GM19372 (cell line): ENCODE results near the gene CELF5.

Source experiments
- ATAC-seq: cut with Tn5 transposase; IDR thresholded peaks from one replicate; pipeline ENCODE4 v1.9.1; 2021; ENCODE audit warnings: mild to moderate bottlenecking, low read depth, moderate library complexity; ENCODE audit not compliant: unreplicated experiment

The CELF5 gene

DNA sequence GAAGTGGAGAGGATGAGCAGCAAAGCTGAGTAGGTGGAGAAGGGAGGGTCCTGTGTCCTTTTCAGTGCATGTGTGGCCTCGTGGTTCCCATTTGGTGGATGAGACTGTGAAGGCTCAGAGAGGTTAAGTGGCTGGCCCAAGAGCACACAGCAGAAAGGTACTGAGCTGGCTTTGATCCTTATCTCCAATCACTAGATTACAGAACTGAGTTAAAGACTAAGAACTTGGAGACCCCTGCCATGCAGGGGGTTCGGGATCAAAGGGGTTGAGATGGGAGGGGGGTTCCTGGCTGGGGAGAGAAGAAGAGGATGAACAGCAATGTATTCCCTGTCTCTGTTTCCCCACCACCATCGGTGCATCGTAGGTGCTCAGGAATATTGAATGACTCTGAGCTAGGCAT, 11.8 kb downstream of the CELF5 start:
- ATAC-seq: no peak

GRCh38 chr19:3238066-3238561, 13.7 kb downstream of the CELF5 start:
- ATAC-seq: no peak

GRCh38 chr19:3239367-3239766, 14.9 kb downstream of the CELF5 start:
- no peak for ATAC-seq

DNA sequence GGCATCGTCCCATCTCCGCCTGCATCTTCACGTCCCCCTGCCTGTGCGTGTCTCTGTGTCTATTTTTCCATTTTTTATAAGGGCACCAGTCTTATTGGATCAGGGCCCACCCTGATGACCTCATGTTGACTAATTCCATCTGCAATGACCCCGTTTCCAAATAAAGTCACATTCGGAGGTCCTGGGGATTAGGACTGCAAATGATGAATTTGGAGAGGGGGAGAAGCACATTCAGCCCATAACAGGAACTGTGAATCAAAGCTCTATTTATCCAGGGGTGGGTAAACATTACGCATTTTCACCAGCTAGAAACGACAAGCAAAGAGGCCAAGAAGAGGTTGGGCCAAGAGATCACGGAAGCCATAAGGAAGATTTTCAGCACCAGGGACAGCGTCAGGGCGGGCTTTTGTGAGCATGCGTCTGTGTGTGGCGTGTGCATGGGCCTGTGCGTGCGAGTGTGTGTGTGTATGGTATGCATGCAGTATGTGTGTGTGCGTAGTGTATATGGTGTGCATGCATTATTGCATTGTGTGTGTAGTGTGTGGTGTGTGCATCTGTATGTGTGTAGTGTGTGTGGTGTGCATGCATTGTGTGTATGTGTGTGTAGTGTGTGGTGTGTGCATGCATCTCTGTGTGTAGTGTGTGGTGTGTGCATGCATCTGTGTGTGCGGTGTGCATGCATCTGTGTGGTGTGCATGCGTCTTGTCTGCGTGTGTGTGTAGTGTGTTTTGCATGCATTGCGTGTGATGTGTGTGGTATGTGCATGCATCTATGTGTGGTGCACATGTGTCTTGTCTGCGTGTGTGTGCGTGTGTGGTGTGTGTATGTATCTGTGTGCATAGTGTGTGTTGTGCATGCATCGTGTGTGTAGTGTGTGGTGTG, 19.6 kb downstream of the CELF5 start:
- ATAC-seq: no peak

- ATAC-seq: no peak
Measured at GRCh38 chr19:3245050-3245449, 20.6 kb downstream of the CELF5 start.

DNA sequence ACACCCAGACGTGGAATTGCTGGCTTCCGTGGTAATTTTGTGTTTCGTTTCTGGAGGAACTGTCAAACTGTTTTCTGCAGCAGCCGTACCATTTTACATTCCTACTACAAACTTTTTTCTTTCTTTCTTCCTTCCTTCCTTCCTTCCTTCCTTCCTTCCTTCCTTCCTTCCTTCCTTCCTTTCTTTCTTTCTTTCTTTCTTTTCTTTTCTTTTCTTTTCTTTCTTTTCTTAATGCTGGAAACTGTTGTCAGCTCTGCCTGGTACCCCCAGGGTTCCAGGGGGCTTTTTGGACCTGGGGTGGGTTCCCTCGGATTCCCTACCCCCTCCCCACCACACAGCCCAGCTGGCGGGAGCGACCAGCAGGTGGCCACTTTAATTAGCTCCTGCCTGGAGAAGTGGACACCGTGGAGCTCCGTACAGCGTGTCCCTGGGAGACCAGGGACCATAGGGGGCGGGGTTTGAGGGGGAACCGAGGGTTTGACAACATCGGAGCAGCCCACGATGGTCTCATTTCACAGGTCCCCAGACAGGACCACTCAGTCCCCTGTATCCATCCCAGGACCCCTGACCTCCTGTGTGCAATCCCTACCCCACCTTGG, 24.4 kb downstream of the CELF5 start:
- no peak for ATAC-seq

DNA sequence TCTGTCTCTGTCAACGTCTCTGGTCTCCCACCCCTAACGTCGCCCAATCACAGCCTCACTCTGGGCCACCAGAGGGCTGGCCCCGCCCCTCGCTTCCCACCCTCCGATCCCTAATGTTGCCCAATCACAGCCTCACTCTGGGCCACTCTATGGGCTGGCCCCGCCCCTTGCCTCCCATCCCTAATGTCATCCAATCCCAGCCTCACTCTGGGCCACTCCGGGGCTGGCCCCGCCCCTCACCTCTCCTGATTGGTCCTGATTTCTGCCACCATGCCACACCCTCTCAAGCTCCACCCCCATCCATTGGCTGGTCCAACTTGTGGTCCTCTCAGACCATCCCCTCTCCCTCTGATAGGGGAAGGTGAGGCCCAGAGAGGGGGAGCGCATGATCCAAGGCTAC, 24.9 kb downstream of the CELF5 start:
- ATAC-seq: no peak

DNA sequence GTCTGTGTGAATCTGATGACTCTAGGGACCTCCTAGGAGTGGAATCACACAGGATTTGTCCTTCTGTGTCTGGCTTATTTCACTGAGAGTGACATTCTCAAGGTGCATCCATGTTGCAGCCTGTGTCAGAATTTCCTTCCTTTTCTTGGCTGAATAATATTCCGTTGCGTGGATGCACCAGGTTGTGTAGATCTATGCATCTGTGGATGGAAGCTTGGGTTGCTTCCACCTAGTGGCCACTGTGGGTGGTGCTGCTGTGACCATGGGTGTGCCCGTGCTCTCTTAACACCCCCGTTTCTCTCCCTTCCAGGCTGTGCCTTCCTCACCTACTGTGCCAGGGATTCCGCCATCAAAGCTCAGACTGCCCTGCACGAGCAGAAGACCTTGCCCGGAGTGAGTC, 26.2 kb downstream of the CELF5 start:
- ATAC-seq: no peak

DNA sequence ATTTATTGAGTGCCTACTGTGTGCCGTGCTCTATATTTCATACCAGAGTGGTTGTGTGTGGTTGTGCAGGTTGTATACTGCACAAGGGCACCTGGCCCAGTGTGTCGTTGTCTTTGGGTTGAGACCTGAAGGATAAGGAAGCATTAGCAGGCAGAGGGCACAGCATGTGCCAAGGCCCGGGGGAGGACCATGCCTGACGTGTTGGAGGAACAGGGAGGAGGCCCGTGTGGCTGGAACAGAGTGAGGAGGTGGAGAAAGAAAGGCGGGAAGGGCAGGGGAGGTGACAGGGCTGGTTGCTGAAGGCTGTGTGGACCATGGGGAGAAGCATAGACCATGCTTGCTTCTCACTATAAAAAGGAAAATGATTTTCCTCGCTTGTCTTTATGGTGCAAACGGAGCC, 26.8 kb downstream of the CELF5 start:
- ATAC-seq: no peak

DNA sequence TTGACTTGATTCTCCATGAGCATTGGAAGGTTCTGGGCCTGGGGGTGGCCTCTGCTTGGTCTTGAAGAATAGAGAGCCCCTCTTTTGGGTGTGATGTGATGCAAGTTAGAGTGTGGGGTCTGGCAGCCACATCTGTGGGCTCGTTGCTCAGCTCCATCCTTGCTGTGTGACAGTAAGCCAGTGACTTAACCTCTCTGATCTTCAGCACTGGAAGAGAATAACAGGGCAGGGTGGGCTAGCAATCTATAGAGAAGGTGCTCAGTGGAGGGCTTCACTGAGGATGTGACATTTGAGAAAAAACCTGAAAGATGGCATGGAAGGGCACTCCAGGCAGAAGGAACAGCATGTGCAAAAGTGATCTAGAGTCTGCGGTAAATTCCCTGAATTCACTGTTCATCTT, 28.2 kb downstream of the CELF5 start:
- no peak for ATAC-seq

GRCh38 chr19:3253270-3253669, 28.8 kb downstream of the CELF5 start:
- ATAC-seq: no peak

- no peak for ATAC-seq
Measured at GRCh38 chr19:3254520-3254919, 30.1 kb downstream of the CELF5 start.

DNA sequence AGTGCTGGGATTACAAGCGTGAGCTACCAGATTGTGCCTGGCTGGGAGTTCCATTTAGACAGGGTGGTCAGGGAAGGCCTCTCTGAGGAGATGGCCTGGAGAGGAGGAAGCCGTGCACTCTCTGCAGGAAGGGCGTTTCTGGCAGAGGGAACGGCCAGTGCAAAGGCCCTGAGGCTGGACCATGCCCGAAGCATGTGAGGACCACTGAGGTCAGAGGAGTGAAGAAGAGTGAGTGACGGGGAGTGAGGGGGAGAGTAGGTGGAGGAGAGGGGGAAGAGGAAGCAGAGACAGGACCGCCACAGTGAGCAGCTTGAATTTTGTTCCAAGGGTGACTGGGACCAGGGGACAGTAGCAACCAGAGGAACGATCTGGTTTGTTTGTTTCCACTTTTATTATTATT, 32.6 kb downstream of the CELF5 start:
- no peak for ATAC-seq

- ATAC-seq: no peak
Measured at GRCh38 chr19:3262362-3262761, 37.9 kb downstream of the CELF5 start.

DNA sequence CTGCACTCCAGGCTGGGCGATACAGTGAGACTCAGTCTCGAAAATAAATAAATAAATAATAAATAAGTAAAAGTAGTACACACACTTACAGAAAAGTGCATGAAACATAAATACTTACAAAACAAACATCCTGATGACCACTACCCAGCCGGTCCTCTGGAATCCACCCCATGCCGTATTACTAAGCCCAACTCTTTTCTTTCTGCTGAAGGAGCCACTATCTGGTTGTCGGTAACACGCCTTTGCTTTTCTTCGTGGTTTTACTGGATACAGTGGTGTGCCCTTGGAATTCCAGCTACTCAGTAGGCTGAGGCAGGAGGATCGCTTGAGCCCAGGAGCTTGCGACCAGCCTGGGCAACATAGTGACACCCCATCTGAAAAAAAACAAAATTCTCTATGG, 39.4 kb downstream of the CELF5 start:
- no peak for ATAC-seq

- no peak for ATAC-seq
Measured at GRCh38 chr19:3265432-3265831, 41.0 kb downstream of the CELF5 start.

GRCh38 chr19:3266092-3266693, 41.7 kb downstream of the CELF5 start:
- ATAC-seq: no peak

DNA sequence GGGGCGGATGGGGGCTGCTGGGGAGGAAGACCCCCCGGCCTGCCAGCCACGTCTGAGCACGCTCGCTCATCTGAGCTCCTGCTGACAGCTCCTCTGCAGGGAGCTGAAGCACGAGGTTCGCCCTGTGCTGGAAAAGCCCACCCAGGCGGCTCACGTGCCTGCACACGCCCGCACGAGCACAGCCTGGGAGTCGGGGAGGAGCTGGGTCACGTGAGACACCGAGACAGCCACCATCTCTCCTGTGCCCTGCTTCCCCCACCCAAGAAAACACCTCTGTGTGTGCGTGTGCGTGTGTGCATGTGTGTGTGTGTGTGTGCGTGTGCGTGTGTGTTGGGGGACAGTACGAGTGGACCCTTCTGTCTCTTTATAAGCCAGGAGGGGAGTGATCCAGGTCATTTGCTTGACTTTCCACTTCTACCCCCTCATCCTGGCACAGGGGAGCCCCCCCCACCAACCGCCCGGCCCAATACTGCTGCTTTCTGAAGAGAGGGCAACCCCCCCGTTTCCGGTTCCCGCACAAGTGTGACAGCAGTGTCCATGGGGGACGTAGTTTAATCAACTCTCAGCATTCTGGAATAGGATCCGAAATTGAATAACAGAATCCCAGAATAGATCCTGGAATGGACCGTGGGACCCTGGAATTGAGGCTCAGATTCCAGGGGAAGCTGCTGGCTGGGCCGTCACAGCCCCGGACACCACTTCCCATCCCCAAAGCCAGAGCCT, 42.5 kb downstream of the CELF5 start:
- ATAC-seq: no peak

GRCh38 chr19:3268326-3268725, 43.9 kb downstream of the CELF5 start:
- no peak for ATAC-seq

DNA sequence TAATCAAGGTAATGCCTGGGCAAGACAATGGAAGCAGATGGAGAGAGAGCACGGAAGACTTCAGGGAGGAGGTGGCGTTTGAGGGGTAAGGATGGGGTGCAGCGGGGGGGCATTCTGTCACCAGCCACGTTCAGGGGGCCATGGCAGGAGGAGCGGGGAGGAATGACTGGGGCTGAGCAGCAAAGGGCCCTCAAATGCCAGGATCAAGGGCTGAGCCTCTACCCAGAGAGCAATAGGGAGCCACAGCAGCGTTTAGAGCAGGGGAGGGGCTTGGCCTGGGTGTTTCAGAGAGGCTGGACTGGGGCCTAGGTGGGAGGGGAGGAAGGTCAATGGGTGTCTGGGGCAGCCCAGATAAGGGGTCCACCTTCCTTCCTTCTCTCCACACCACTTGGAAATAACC, 44.3 kb downstream of the CELF5 start:
- ATAC-seq: no peak
